ENCODE measurements around the gene GPC4.

The GPC4 gene

GRCh38 chrX:133258481-133258880 lies 156.8 kb downstream of the GPC4 start:
- Histone ChIP-seq H3K9ac (ENCODE audit: insufficient read length, low read depth) (no peak overlapping the region), H3K9me3 (ENCODE audit: insufficient read depth, low read length) (no peaks in the 10 kb centered on the region; the same call in 1 of the 2 replicates), H3K36me3 (ENCODE audit: insufficient read depth, insufficient read length, low read length) (no peaks in the 10 kb centered on the region), H3K4me3 (ENCODE audit: insufficient read length, low read depth) (no peak overlapping the region), H3K4me1 (ENCODE audit: insufficient read depth, insufficient read length) (no peaks in the 10 kb centered on the region), H3K27me3 (ENCODE audit: insufficient read depth, insufficient read length) (no peaks in the 10 kb centered on the region)
- no peak for DNase-seq (ENCODE audit: low read depth, low spot score)
- TF ChIP-seq ZNF274 (IDR thresholded peaks at IDR 0.05; ENCODE audit: low read depth, low read length): no peak
- no peak for TF ChIP-seq SUZ12 (IDR thresholded peaks at IDR 0.05; ENCODE audit: extremely low read depth, insufficient read depth, insufficient read length)
- no peak for TF ChIP-seq YY1 (IDR thresholded peaks at IDR 0.05; ENCODE audit: insufficient read depth, insufficient read length)

DNA sequence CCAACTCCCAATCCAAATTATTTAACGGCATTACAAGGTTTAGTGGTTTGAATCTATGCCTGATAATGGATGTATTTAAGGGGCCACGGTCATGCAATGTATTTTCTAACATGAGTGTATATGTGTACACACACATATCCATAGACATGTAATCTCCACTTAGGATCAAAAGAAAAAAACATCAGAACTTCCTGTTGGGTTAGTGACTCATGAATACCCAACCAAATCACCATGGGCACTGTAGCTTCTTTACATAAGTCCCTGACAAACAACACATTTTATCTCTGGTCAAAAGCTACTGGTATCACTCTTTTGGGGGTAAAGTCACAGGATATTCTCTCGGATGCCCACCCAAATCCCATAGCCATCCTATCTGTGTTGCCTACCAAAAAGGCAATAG lies 160.6 kb downstream of the GPC4 start:
- TF ChIP-seq SUZ12 (IDR thresholded peaks at IDR 0.05; ENCODE audit: extremely low read depth, insufficient read depth, insufficient read length) (no peak), ZNF274 (IDR thresholded peaks at IDR 0.05; ENCODE audit: low read depth, low read length) (no peak), YY1 (IDR thresholded peaks at IDR 0.05; ENCODE audit: insufficient read depth, insufficient read length) (no peak)
- Histone ChIP-seq H3K4me3 (ENCODE audit: insufficient read length, low read depth) (no peak overlapping the region), H3K9me3 (ENCODE audit: insufficient read depth, low read length) (no peaks in the 10 kb centered on the region; the same call in 1 of the 2 replicates), H3K9ac (ENCODE audit: insufficient read length, low read depth) (no peak overlapping the region), H3K27me3 (ENCODE audit: insufficient read depth, insufficient read length) (no peaks in the 10 kb centered on the region), H3K4me1 (ENCODE audit: insufficient read depth, insufficient read length) (no peaks in the 10 kb centered on the region), H3K36me3 (ENCODE audit: insufficient read depth, insufficient read length, low read length) (no peaks in the 10 kb centered on the region)
- DNase-seq (ENCODE audit: low read depth, low spot score): no peak

DNA sequence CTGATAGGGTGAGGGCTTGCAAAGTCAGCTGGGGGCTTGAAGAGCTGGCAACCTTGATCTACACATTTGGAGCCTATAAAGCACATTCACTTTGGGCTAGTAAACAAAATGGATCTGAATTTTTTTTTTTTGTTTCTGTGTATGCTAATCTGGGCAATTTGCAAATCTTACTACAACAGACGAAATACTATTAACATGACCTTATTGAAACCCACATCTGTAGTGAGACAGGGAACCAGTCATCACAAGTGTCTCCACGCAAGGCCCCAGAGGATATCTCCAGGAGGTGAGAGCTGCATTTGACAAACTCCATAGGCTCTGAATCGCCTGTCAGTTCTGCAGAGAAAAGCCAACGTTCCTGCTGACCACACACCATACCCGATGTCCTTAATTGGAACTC lies 164.1 kb downstream of the GPC4 start:
- H3K9me3 ChIP-seq (ENCODE audit: insufficient read depth, low read length): peaks cover 15% of the 10 kb centered on the region; the same call in 1 of the 2 replicates
- no peaks in the 10 kb centered on the region for H3K36me3 ChIP-seq (ENCODE audit: insufficient read depth, insufficient read length, low read length)
- TF ChIP-seq ZNF274 (IDR thresholded peaks at IDR 0.05; ENCODE audit: low read depth, low read length) (no peak), YY1 (IDR thresholded peaks at IDR 0.05; ENCODE audit: insufficient read depth, insufficient read length) (no peak), SUZ12 (IDR thresholded peaks at IDR 0.05; ENCODE audit: extremely low read depth, insufficient read depth, insufficient read length) (no peak)
- H3K4me1 ChIP-seq (ENCODE audit: insufficient read depth, insufficient read length): no peaks in the 10 kb centered on the region
- H3K4me3 ChIP-seq (ENCODE audit: insufficient read length, low read depth): no peak overlapping the region
- no peak for DNase-seq (ENCODE audit: low read depth, low spot score)
- no peaks in the 10 kb centered on the region for H3K27me3 ChIP-seq (ENCODE audit: insufficient read depth, insufficient read length)
- H3K9ac ChIP-seq (ENCODE audit: insufficient read length, low read depth): no peak overlapping the region

DNA sequence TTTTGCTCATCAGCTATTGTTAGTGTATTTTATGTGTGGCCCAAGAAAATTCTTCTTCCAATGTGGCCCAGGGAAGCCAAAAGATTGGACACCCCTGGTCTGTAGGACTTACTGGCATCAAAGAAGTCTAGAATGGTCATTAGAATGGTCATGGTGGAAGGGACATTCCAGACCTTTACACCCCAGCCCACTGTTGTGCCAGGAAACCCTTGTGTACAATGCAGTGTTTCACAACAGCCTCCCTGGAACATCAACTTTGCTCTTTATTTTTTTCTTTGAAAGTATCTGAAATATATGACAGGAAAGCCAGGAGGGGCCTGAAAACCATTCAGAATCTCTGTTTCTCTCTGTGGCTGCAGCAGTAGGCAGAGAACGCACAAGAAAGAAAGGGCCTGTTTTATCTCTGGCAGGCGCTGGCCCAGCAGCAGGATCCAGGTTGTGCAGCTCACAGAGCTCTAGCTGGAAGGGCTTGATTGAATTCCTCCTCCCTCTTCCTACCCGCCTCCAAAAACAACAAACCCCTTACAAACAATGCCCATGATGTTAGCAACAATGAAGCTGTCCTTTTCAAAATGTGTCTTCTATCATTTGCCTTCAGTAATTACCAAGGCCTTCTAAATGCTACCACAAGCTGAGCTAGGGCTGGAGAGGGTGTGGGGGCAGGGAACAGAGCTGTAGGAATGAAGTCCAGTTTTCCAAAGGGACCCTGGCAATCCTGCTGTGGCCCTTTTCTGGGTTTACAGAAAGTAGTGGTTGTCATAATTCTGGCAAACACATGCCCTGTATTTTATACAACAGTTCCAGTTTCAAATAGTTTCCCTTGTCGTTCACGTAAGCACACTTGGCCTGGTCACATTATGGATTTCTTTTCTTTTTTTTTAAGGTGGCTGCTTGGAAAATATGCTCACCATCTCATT lies 164.8 kb downstream of the GPC4 start:
- H3K36me3 ChIP-seq (ENCODE audit: insufficient read depth, insufficient read length, low read length): no peaks in the 10 kb centered on the region
- TF ChIP-seq YY1 (IDR thresholded peaks at IDR 0.05; ENCODE audit: insufficient read depth, insufficient read length) (no peak), ZNF274 (IDR thresholded peaks at IDR 0.05; ENCODE audit: low read depth, low read length) (no peak), SUZ12 (IDR thresholded peaks at IDR 0.05; ENCODE audit: extremely low read depth, insufficient read depth, insufficient read length) (no peak)
- H3K4me3 ChIP-seq (ENCODE audit: insufficient read length, low read depth): no peak overlapping the region
- no peaks in the 10 kb centered on the region for H3K27me3 ChIP-seq (ENCODE audit: insufficient read depth, insufficient read length)
- H3K9me3 ChIP-seq (ENCODE audit: insufficient read depth, low read length): peaks cover 20% of the 10 kb centered on the region; the same call in 1 of the 2 replicates
- DNase-seq (ENCODE audit: low read depth, low spot score): no peak
- no peak overlapping the region for H3K9ac ChIP-seq (ENCODE audit: insufficient read length, low read depth)
- H3K4me1 ChIP-seq (ENCODE audit: insufficient read depth, insufficient read length): no peaks in the 10 kb centered on the region

Data from NT2/D1 (cell line).